OCI-M1 (cell line): ENCODE results near the gene RAPGEF4.

Experiments
- DNase-seq: peaks from one replicate; lab custom pipeline; 2025; lab: John Stamatoyannopoulos, UW

The RAPGEF4 gene

GRCh38 chr2:172823261-172823850, 87.7 kb downstream of the RAPGEF4 start:
- DNase-seq: no peak

- DNase-seq: no peak
Observed at GRCh38 chr2:172826522-172826921, 90.9 kb downstream of the RAPGEF4 start.

DNA sequence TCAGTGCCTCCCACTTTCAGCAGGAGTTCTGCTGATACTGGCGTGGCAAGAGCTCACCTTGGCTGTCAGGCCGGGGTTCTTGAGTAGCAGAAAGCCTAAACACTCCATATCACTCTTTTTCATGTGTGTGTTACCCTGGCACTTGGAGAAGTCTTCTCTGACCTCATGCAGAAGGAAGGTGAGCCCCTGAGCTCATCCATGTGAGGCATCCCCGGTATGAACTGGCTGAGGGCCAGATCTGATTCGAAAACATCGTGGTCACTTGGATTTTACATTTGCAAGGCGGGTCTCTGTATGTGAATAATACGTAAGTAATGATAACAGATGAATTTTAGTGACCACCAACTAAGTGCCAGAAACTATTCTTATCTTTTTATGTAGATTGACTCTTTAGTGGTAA, 93.6 kb downstream of the RAPGEF4 start:
- no peak for DNase-seq

DNA sequence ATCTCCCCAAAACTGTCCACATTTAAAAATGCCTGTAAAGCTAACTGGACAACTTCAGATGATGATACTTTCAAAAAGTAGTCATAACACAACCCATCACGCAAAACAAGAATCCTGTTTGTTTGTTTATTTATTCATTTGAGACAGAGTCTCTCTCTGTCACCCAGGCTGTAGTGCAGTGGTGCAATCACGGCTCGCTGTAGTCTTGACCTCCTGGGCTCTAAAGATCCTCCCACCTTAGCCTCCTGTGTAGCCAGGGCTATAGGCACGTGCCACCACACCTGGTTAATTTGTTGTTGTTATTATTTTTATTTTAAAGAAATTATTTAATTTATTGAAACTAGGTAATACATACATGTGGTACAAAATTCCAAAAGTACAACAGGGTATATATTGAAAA, 94.8 kb downstream of the RAPGEF4 start:
- DNase-seq: no peak

DNA sequence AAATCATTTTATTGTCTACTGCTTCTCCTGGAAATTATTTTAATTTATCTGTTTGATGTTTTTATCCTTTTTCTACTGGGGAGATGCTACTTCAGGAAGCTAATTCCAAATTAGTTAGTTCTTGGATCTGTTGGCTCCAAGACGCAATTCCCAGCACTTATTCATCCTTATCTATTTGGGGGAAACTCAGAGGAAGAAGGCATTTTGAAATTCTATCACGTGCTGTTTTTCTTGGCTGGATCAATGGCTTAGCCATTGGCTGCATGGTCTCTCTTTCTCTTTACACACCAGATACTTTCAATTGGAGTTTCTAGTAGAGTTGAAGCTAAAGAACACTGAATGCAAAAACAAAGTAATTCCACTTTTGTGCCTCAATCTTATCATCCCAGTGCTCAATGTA, 98.3 kb downstream of the RAPGEF4 start:
- no peak for DNase-seq

GRCh38 chr2:172834881-172835280, 99.2 kb downstream of the RAPGEF4 start:
- no peak for DNase-seq

DNA sequence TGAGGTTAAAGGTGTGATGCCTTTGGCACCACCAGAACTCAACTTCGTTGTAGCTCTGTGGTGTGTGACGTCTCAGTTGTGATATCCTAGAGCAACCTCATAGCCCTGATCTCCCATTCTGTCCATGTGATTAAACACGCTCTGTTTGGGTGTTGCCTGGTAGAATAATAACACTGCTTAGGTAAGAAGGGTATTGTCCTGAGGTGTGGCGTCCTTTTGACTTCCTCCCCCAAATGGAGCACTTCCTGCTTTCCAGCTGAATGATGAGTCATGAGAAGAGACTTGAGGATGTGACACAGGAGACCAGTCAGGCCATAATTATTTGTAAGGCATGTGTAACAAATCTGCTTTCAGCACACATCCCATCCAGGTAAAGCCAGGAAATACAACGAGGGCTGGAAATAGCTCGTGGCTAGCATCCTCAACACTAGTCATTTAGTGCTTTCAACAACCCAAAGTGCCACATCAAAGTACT, 100.7 kb downstream of the RAPGEF4 start:
- DNase-seq: peak; percentile 16

GRCh38 chr2:172836827-172837226, 101.2 kb downstream of the RAPGEF4 start:
- DNase-seq: no peak

DNA sequence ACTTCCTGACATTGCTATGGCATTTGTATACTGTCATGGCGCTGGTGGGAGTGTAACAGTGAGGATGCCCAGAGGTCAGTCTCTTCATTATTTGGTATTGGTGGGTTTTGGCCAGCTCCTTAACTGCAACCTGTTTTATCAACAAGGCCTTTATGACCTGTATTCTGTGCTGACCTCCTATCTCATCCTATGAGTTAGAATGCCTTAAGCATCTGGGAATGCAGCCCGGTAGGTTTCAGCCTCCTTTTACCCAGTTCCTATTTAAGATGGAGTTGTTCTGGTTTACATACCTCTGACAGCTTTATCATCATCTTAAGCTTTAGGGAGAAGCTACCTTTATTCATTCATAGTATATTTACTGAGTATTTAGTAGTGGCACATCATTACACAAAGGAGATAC, 103.8 kb downstream of the RAPGEF4 start:
- DNase-seq: no peak

GRCh38 chr2:172842511-172843265, 107.0 kb downstream of the RAPGEF4 start:
- DNase-seq: no peak

- no peak for DNase-seq
Observed at GRCh38 chr2:172843266-172843582, 107.6 kb downstream of the RAPGEF4 start.

DNA sequence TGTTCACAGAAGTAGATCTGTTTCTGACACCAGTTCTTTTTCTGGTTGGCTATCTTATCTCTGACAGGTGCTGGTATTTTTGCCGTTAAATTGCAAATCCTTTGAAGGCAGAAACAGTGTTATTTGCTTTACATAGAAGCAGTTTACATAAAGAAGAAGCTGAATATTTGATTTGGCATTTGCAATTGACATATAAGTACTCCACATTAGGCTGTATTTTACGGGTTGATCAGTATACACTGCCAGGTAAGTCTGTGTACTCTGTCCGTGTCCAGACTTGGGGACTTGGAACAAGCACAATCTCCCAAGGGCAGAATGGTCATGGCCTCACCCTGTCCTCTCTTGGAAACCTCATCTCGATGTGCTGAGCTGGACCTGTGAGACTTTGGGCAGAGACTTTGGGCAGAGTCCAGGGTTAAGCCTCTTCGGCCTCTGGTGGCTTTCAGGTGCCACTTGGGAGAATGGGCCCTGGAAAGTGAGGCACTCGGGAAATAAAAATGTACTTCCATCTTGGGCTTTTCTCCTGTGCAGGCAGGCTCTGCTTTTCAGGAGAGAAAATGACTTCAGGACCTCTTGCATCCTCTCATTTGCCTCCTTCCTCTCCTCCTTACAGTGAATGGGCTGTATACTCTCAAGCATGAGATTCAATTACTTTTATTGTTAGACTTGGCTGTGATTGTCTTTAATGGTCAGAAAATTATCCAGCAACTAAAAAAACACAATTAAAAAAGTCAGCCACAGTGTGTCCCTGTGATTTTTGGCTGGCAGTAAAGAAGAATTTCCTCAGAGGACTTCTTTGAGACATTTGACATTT, 108.5 kb downstream of the RAPGEF4 start:
- DNase-seq: no peak

DNA sequence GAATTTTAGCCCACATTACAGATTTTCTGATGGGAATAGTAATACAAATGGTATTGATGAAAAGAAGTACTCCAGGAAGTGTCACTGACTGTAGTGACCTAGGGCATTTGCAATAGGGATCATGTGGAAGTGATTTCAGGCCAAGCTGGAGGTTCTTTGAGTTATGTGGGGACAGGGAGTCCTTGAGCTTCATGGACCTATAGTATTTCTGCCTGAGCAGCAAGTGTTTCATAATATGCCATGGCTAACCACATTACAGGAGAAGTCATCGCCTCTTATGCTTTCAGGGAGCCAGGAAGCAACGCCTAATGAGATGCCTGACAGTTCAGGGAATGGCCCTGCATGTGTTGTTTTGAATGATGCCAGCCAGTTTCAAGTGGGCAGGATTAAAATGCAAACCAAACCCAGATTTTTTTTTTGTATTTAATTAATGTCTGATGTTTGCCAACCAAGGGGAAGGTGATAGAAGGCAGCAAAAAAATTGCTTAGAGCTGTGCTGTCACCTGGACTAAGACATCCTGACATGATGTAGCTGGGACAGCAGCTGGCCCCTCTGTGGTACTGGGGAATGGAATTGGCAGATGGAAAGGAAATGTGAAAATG, 109.5 kb downstream of the RAPGEF4 start:
- DNase-seq: no peak

GRCh38 chr2:172846551-172846950, 110.9 kb downstream of the RAPGEF4 start:
- no peak for DNase-seq

- no peak for DNase-seq
Observed at GRCh38 chr2:172847188-172847587, 111.5 kb downstream of the RAPGEF4 start.

- no peak for DNase-seq
Observed at GRCh38 chr2:172848519-172848918, 112.9 kb downstream of the RAPGEF4 start.

DNA sequence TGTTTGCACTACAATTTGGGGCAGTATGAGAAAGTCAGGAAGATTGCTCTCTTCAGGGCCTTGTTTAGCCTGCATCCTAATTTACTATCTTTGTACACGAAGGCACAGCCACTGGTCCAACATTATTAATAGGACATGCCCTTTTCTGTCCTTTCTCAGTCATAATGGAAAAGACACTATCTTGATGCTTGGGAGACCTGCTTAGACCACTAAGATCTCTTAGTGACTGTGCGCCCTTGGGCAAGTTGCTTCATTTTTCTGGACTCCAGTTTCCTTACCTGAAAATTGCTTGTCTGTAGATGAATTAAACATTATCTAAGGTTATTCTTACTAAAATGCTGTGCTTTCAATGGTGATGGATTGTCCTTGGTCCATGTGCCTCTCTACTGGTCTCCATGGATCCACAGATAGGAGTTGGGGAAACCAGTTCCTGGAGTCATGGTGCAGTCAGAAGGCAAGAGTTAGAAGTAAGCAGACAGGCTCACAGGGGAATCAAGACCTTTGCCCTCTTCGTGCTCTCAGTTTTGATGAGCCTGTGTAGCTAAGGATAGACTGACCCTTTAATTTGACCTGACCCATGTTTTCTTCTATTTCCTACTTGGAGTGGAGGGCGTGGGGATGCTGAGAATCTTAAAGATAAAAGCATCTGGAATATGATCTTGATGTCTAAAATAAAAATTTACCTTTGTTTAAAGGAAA, 114.0 kb downstream of the RAPGEF4 start:
- DNase-seq: no peak

DNA sequence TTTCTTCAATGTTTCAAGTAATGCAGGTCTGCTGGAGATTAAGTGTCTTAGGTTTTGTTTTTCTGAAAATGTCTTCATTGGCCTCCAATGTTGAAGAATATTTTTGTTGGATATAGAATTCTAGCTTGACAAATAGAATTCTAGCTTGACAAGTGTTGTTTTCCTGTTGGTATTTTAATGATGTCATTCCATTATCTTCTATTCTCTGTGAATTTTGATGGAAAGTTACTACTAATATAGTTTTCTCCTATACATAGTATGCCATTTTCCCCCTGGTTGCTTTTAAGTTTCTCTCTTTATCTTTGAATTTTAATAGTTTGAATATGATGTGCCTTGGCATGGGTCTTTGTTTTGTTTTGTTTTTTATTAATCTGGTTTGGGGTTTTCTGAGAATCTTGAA, 119.9 kb downstream of the RAPGEF4 start:
- DNase-seq: no peak

DNA sequence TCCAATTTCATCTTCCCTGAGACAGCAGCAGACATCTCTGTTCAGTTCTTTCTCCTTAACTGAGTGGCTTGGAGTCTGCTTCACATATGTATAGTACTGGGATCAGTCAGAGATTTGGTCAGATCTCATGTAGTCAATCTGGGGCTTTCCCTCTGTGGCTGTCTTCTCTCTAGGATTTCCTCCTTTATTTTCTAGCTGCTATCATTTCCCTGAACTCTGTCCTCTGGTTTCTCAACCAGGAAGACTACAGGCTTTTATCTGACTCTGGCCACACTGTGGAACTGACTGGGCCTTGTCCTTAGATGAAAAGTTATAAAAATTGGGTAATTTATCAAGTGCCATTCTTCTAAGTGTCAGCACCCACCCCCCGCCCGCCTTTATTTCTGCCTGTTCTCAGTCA, 121.0 kb downstream of the RAPGEF4 start:
- DNase-seq: no peak

GRCh38 chr2:172858473-172858745, 122.8 kb downstream of the RAPGEF4 start:
- DNase-seq: peak; percentile 16

DNA sequence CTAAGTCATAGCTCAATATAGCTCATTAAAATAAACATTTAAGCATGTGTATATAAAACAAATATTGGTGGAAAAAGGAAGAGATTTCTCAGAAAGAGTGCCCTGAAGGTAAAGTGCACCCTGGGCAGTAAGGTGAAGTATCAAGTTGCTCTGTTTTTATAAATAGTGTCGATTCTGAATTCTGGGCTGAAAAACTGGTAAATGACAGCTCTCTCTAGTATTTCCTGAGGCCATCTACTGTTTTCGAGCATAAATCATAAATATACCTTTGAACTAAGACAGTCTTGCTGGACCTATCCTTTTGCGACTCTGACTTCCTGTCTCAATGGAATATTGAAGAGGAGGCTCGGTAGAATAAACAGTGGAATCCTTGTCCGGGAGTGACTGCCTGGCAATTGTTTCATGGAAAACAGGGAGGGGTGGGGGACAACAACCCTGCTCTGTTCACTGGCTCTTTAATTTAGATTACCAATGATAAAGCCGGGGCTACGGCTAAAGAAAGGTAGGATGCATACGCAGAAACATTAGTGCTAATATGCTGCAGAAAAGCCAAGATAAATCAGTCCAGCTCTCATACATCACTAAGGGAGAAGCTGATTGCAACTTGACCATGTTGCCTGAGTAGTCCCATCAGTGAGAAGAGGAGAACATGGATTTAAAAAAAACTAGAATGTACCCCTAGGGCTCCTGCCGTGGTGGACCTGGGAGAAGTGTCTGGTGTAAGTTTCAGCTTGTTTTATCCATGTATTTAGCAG, 124.1 kb downstream of the RAPGEF4 start:
- no peak for DNase-seq

GRCh38 chr2:172860336-172860707, 124.7 kb downstream of the RAPGEF4 start:
- no peak for DNase-seq
